Cardiac septum (tissue), 1 donor: ENCODE data around the gene NDST3. TPM values are rescaled to one million over a fixed set of nuclear protein-coding genes. Genes with fewer than 3 reads are reported as not detected.
"Not testable (repeated sequence)": the region's sequence is repeated elsewhere in the genome, so short reads cannot be mapped to it uniquely, and the experiment has no call there.

ENCODE experiments used
- DNase-seq: peaks from one replicate; pipeline ENCODE4 v3.0.0-alpha.2; 2020; ENCODE audit warnings: low spot score
- intact Hi-C: fragments of 100-400 bp; cut with DNase I; formaldehyde crosslinking; loops from one replicate; pipeline ENCODE4 v1.14.0; 2022
- total RNA-seq: library from RNA; stranded (reverse); fragmentation: NEBNext Ultra II Directional; extraction: Animal tissue kit (Norgen Biotek cat#: 25700); gene quantifications from one replicate; pipeline ENCODE4 v1.2.1, GENCODE V29; 2021
- donor health status: DM: no; HTN: no; CAD: no.

Gene NDST3
- total RNA-seq, 1 donor from 2014 or later = not detected

- DNase-seq = no peak
- intact Hi-C loops = no loop called here
These were observed 226.0 kb downstream of the NDST3 start for GRCh38 chr4:118260309-118260708.

- intact Hi-C loops = no loop called here
- no peak for DNase-seq
These were observed 229.8 kb downstream of the NDST3 start for GRCh38 chr4:118264096-118264495.

- intact Hi-C loops = no loop called here
- no peak for DNase-seq
These were observed 231.2 kb downstream of the NDST3 start for GRCh38 chr4:118265312-118266144.

DNA sequence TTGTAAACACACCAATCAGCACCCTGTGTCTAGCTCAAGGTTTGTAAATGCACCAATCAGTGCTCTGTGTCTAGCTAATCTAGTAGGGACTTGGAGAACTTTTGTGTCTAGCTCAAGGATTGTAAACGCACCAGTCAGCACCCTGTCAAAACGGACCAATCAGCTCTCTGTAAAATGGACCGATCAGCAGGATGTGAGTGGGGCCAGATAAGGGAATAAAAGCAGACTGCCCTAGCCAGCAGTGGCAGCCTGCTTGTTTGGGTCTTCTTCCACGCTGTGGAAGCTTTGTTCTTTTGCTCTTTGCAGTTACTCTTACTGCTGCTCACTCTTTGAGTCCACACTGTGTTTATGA, 231.8 kb downstream of the NDST3 start:
- DNase-seq, intact Hi-C loops: not testable (repeated sequence)

GRCh38 chr4:118268780-118269179, 234.5 kb downstream of the NDST3 start:
- DNase-seq = no peak
- intact Hi-C loops = no loop called here

- intact Hi-C loops = no loop called here
- DNase-seq = no peak
These were observed 236.2 kb downstream of the NDST3 start for GRCh38 chr4:118270492-118270891.

- intact Hi-C loops = no loop called here
- no peak for DNase-seq
These were observed 237.5 kb downstream of the NDST3 start for GRCh38 chr4:118271788-118272187.

DNA sequence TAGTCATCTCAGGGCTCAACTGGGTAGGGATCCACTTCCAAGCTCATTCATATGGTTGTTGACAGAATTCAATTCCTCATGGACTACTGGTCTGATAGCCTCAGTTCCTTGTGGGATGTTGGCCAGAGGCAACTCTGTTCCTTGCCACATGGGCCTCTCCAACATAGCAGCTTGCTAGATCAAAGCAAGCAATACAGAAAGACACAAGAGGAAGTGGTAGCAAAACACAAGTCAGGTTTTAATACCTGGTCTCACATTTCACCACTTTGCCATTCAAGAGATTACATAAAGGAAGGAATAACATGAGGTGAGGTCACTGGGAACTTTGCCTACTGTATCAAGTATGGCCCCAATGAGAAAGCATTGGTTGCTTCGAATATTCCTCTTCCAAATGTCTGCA, 239.4 kb downstream of the NDST3 start:
- intact Hi-C loops = no loop called here
- no peak for DNase-seq

GRCh38 chr4:118276580-118276979, 242.3 kb downstream of the NDST3 start:
- no peak for DNase-seq
- intact Hi-C loops = no loop called here

DNA sequence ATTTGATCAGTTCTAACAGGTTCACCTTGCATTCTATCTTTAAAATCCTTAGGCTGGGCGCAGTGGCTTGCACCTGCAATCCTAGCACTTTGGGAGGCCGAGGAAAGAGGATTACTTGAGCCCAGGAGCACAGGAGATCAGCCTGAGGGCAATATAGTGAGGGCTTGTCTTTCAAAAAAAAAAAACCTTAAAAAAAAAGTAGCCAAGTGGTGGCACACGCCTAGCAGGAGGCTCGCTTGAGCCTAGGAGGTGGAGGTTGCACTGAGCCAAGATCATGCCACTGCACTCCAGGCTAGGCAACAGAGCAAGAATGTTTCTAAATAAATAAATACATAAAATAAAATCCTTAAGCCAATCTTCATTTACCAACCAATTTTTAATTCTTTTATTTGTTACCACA, 243.0 kb downstream of the NDST3 start:
- intact Hi-C loops = no loop called here

GRCh38 chr4:118278473-118279274, 244.4 kb downstream of the NDST3 start:
- intact Hi-C loops = no loop called here
- DNase-seq = peak; percentile 95

More for the DNA sequence above, 243.0 kb downstream of the NDST3 start:
- no peak for DNase-seq

DNA sequence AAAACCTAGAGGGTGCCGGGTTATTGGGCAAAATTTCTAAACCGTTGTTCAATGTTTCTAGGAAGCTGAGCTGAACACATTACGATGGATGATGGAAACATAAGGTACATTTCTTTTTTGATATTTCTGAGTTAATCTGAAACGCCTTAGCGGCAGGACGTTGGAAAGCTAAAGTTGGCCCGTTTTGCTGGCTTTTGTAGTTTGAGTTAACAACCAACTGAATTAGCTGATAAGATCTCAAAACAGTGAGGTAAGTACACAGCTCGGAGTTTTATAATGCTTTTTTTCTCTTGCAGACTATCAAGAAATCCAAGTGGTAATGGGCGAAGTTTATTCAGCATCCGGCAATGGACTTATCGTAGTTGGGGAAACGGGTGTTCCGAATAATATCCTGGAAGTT, 245.0 kb downstream of the NDST3 start:
- no peak for DNase-seq
- intact Hi-C loops = no loop called here

GRCh38 chr4:118279920-118280432, 245.7 kb downstream of the NDST3 start:
- intact Hi-C loops = no loop called here
- no peak for DNase-seq

- DNase-seq = no peak
- intact Hi-C loops = no loop called here
These were observed 246.4 kb downstream of the NDST3 start for GRCh38 chr4:118280501-118281218.

GRCh38 chr4:118281611-118282442, 247.5 kb downstream of the NDST3 start:
- no peak for DNase-seq
- intact Hi-C loops = no loop called here

DNA sequence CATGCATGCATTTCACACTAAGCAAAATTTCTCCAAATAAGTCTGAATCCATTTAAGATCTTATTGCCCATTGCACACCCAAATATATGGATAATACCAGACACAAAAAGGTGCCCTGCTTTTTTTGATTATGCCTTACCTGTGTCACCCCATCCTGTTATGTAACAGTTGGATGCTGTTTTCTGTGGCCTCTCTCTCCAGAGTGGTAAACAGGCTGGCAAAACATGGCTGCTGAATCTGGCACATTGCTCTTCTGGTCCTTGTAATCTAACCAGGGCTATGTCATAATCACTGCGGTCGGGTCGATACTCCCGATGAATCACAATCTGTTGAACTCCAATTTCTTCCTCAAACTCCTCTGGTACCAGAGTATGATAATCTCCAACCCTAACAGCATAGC, 248.4 kb downstream of the NDST3 start:
- intact Hi-C loops = no loop called here
- no peak for DNase-seq

GRCh38 chr4:118284169-118284568, 249.9 kb downstream of the NDST3 start:
- intact Hi-C loops = no loop called here

DNA sequence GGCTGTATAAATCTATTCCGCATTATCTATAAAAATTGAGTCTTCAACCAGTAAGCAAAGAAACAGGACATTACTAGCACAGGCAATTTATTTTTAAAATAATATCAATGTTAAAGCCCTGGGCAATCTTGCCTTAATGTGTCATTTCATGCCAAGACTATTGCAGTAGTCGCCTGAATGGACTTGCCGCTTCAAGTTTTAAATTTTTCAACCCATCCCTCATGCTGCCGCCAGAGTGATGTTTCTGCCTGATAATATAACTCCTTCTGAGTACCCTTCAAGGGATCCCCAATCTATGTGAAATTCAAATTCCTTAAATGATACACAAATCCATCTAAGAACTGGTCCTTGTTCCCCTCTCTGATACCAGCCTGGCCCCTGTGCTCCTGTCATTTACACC, 251.6 kb downstream of the NDST3 start:
- intact Hi-C loops = no loop called here
- DNase-seq = no peak

More at GRCh38 chr4:118284169-118284568, 249.9 kb downstream of the NDST3 start:
- DNase-seq = no peak

GRCh38 chr4:118286685-118287084, 252.4 kb downstream of the NDST3 start:
- intact Hi-C loops = no loop called here
- DNase-seq = no peak
